Skeletal muscle tissue (tissue), 4 donors: ENCODE results near the gene TRPM3. TPM values are rescaled to one million over a fixed set of nuclear protein-coding genes. Genes with fewer than 3 reads are reported as not detected.
A peak's percentile ranks its signal among the peaks of the same experiment; 100 is the strongest.

Experiments
- H3K27ac ChIP-seq: one replicate; pipeline ENCODE4 v1.7.0; 2013; ENCODE audit warnings: mild to moderate bottlenecking, low read depth, low read length, inconsistent platforms
- H3K27me3 ChIP-seq, 3 donors: one replicate each; pipeline ENCODE4 v1.7.0; 2013; ENCODE audit warnings: low read length in 3 of 3; ENCODE audit not compliant: control insufficient read depth in 3 of 3, insufficient read depth in 3 of 3
- H3K36me3 ChIP-seq, 3 donors: one replicate each; pipeline ENCODE4 v1.7.0; 2013; ENCODE audit warnings: low read length in 3 of 3; ENCODE audit not compliant: control insufficient read depth in 3 of 3, insufficient read depth in 3 of 3
- H3K4me1 ChIP-seq, 3 donors: one replicate each; pipeline ENCODE4 v1.7.0; 2013; ENCODE audit warnings: low read length in 3 of 3, mild to moderate bottlenecking in 3 of 3; ENCODE audit not compliant: control insufficient read depth in 3 of 3, insufficient read depth in 3 of 3
- H3K4me3 ChIP-seq, 3 donors: one replicate each; pipeline ENCODE4 v1.7.0; 2013; ENCODE audit warnings: low read length in 3 of 3
- H3K9ac ChIP-seq, 3 donors: one replicate each; pipeline ENCODE4 v1.7.0; 2013; ENCODE audit warnings: low read length in 3 of 3, mild to moderate bottlenecking in 3 of 3, moderate library complexity in 2 of 3, low read depth in 1 of 3
- H3K9me3 ChIP-seq, 3 donors: one replicate each; pipeline ENCODE4 v1.7.0; 2013; ENCODE audit warnings: low read length in 3 of 3; ENCODE audit not compliant: control insufficient read depth in 3 of 3
- total RNA-seq: library from RNA; depleted of rRNA; stranded (reverse); fragments of >200 nt; gene quantifications from one replicate; pipeline ENCODE4 v1.2.3, GENCODE V29; 2014
- donor health status: Osteomylitis.

TRPM3 gene
- total RNA-seq, 1 donor from 2014 or later: 1.6 TPM

DNA sequence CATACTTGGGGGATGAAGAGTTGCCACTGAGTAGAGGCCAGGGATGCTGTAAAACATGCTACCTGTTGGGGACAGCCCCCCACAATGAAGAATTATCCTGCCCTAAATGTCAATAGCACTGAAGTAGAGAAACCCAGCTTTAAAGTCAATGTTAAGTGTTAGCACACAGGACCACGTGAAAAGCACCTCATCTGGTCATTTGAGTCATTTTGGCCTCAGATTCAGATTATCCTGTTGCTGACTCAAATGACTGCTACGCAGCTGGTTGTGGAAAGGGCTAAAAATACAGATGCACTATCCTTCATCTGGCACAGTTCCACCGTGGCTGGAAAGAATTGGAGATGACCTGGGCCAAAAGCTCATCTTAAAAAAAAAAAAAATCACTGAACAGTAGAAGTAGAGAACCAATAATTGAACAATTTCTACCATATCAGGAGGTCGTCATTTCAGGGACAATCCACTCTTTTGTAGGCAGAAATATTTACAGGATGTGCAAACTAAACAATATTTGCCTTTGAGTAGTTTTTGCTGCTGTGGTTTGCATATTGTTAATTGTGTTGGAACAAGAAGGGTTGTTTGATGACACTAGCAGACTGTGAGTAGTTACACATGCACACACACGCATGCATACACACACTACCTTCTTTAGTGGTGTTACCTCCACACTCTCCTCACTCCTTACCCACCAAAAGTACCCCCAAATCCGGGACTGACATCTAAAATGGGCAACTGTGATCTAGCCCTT, 511.7 kb downstream of the TRPM3 start:
- peak overlapping the region; percentile 74 for H3K27ac ChIP-seq
- peaks cover 31 to 49% (median 38%) of the 10 kb centered on the region in 3 donors for H3K4me1 ChIP-seq
- H3K9me3 ChIP-seq: no peaks in the 10 kb centered on the region
- H3K9ac ChIP-seq: no peak overlapping the region
- no peaks in the 10 kb centered on the region for H3K27me3 ChIP-seq
- H3K36me3 ChIP-seq: no peaks in the 10 kb centered on the region
- H3K4me3 ChIP-seq: no peak overlapping the region

DNA sequence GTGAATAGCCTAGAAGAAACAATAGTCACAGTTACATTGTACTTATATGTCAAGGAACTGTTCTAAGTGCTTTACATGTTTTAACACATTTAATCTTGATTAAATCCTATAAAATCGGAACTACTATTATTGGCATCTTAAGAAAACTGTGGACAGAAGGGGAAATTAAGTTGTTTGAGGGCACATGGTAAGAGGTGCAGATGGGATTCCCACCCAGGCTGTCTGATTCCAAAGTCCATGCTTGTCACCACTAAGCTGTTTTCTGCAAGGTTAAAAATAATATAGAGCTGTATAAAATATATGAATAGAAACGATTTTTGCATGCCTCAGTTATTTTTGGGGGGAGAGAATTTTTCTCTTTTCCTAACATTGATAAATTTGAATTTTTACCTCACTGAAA, 512.4 kb downstream of the TRPM3 start:
- peaks cover 27 to 42% (median 32%) of the 10 kb centered on the region in 3 donors for H3K4me1 ChIP-seq
- no peaks in the 10 kb centered on the region for H3K9me3 ChIP-seq
- no peak overlapping the region for H3K4me3 ChIP-seq
- H3K27me3 ChIP-seq: no peaks in the 10 kb centered on the region
- H3K36me3 ChIP-seq: no peaks in the 10 kb centered on the region
- H3K27ac ChIP-seq: peak overlapping the region; percentile 74
- H3K9ac ChIP-seq: no peak overlapping the region

DNA sequence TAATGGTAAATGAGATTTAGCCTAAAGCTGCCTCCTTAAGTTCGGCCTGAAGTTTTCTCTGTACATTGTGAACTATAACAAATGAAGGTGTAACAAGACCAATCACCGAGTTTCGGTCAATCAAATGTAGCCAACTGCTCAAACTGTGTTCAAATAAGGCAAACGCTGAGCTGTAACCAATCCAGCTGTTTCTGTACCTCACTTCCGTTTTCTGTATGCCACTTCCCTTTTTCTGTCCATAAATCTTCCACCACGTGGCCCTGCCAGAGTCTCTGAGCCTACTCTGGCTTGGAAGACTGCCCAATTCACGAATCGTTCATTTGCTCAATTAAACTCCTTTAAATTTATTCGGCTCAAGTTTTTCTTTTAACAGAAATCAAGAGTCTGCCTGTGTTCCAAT, 513.5 kb downstream of the TRPM3 start:
- Histone ChIP-seq H3K9me3 (no peaks in the 10 kb centered on the region), H3K4me1 (peaks cover 18 to 32% (median 21%) of the 10 kb centered on the region in 3 donors), H3K4me3 (no peak overlapping the region), H3K27me3 (no peaks in the 10 kb centered on the region), H3K36me3 (no peaks in the 10 kb centered on the region), H3K27ac (peak overlapping the region; percentile 31), H3K9ac (no peak overlapping the region)

DNA sequence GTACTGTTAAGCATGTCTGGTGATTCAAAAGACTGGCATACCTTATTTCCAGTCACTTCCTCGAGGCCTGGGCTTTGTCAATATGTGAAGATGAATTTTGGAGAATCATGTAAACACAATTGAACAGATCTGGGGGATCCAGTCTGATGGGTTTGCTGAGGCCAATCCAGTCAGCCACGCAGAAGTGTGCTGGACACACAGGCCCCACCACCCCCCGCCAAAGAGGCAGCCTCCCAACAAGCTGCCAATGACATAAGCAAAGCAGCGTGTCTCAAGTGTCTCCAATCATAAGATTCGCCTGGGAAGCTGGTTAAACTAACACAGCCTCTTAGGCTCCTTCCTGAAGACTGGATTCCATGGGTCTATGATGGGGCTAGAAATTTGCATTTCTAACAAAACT, 514.1 kb downstream of the TRPM3 start:
- no peaks in the 10 kb centered on the region for H3K36me3 ChIP-seq
- H3K4me1 ChIP-seq: peaks cover 16 to 33% (median 19%) of the 10 kb centered on the region in 3 donors
- H3K9me3 ChIP-seq: no peaks in the 10 kb centered on the region
- H3K27ac ChIP-seq: peak overlapping the region; percentile 31
- H3K4me3 ChIP-seq: no peak overlapping the region
- no peak overlapping the region for H3K9ac ChIP-seq
- no peaks in the 10 kb centered on the region for H3K27me3 ChIP-seq

DNA sequence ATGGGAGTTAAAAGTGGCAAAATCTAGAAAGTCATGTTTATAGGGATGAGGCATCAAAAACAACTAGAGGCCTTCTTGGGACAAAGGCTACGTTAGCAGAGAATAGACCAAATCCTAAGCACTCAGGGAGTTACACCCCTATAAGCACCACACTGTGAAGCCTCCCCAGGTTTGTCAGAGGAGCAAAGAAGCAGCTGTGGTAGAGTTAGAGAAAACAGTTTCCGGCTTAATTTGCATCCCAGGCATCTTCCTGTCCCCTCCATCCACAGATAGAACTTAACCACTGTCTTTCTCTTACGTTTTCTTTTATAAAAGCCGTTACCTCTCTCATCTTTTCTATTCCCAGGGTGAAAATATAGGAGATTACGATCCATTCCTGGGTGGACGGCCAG, 518.4 kb downstream of the TRPM3 start:
- no peak overlapping the region for H3K27ac ChIP-seq
- H3K9ac ChIP-seq: peak overlapping the region in 2 of 3 donors; percentile 7 to 40

DNA sequence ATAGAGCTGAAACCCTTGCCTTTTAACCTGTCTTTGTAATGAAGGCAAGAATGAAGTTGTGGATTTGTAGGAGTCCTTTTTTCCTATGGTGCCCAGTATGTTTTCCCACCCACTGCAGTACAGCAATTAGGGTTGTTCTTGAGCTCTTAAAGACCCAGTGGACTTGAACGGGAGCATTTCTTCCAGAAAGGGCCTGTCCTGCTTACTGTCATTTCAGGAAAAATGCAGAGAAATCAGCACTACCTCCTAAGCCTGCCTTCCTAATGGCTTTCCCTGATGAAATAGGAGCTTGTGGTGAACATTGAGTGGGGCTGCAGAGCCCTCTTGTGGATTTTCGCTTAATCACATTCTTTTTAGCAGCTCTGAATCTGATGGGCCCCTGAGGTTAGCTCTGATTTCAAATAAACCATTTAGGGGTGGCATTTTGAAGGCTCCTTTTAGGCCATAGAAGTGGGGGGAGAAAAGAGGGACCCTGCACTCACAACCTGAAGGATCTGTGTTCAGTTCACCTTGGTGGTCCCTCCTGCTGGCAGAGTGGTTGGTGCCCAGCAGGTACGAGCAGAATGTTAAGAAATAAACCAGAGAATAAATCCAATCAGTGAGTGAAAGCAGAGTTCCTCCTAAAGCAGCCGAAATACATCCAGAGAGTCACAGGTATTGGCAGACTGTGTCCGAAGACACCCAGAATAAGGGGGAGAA, 519.0 kb downstream of the TRPM3 start:
- Histone ChIP-seq H3K36me3 (no peaks in the 10 kb centered on the region), H3K27ac (peak overlapping the region; percentile 80), H3K9ac (peak overlapping the region; percentile 62 to 85 (median 79)), H3K9me3 (no peaks in the 10 kb centered on the region), H3K27me3 (no peaks in the 10 kb centered on the region), H3K4me3 (peak overlapping the region in 2 of 3 donors; percentile 19 to 65), H3K4me1 (peaks cover 20 to 33% (median 24%) of the 10 kb centered on the region in 3 donors)

More for the DNA sequence above, 518.4 kb downstream of the TRPM3 start:
- Histone ChIP-seq H3K4me1 (peaks cover 24 to 38% (median 27%) of the 10 kb centered on the region in 3 donors), H3K4me3 (no peak overlapping the region), H3K9me3 (no peaks in the 10 kb centered on the region), H3K27me3 (no peaks in the 10 kb centered on the region), H3K36me3 (no peaks in the 10 kb centered on the region)

DNA sequence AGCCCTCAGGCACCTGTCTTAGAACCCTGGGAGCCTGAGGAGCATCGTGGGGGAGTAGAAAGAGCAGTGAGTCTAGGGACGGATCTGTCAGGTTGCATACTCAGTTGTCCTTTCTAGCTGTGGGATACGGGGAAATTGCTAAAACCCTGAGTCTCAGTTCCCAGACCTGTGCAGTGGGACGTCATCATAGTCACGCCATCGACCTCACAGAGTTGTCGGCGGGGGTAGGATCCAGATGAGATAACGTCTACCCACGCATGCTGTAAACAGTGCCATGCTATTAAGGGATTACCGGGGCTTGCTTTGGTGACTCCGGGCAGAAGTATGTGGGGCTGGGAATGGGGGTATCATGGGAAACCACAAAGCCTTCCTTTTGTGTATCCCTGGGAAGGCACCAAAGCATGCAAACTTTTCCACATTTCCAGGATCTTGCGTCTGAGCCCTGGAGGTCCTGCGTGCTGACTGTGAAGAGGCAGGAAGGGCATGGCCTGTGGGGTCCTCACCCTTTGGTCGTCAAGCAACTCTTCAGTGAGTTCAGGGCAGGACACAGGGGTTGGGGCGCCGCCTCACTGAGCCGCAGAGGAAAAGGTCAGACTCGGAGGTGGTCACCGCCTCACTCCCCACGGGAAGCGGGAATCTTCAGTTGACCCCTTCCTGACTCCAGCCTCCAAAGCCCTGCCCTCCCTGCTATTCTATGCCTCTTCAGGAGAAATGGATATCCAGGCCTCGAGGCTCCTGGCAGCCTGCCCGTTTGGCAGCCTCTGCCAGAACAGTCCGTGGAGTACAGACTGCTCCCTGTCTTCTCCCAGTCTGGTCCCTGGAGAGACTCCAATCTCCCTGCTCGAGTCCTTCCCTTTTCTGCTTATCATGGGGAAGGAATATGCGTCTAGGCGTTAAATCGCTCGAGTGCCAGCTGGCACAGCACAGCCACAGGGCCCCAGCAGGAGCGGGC, 520.1 kb downstream of the TRPM3 start:
- H3K4me3 ChIP-seq: peak overlapping the region; percentile 60 to 65 (median 61)

DNA sequence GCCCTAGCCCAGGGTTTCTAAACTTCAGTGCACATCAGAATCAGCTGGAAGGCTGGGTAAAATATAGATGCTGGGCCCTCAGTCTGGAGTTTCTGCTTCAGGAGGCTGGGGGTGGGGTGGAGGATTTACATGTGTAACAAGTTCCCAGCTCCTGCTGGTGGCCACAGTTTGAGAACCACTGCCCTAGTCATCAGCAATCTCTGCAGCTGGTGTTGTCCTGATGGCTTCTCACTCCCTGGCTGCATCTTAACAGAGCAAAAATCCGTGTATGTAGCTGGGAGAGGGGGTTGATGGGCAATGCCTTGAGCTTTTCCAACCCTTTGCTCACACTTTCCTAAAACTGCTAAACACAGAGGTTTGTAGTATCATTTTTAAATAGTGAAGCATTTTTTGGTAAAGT, 520.9 kb downstream of the TRPM3 start:
- peak overlapping the region in 1 of 3 donors; percentile 60 for H3K4me3 ChIP-seq
- peak overlapping the region in 2 of 3 donors; percentile 69 to 79 for H3K9ac ChIP-seq
- H3K9me3 ChIP-seq: no peaks in the 10 kb centered on the region
- no peaks in the 10 kb centered on the region for H3K27me3 ChIP-seq
- H3K27ac ChIP-seq: peak overlapping the region; percentile 80
- peaks cover 20 to 25% (median 24%) of the 10 kb centered on the region in 3 donors for H3K4me1 ChIP-seq
- no peaks in the 10 kb centered on the region for H3K36me3 ChIP-seq

More for the DNA sequence above, 520.1 kb downstream of the TRPM3 start:
- Histone ChIP-seq H3K4me1 (peaks cover 20 to 25% (median 24%) of the 10 kb centered on the region in 3 donors), H3K9ac (peak overlapping the region; percentile 62 to 85 (median 79)), H3K27me3 (no peaks in the 10 kb centered on the region), H3K36me3 (no peaks in the 10 kb centered on the region), H3K27ac (peak overlapping the region; percentile 80), H3K9me3 (no peaks in the 10 kb centered on the region)

DNA sequence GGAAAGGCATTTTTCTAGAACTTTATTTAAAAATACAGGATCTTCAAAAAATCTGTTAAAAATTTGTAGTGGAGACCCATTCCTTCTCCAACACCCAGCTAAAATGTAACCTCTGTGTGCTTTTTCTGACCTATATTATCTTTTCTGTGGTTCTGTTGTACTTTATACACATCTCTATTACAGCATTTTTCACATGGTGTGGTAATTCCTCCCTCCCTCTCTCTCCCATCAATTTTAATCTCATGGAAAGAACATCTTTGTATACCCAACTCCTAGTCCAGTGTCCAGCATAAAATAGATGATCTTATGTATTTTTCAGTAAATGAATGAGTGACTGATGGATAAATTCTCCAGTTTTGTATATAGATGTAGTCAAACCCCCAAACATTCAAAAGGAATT, 523.5 kb downstream of the TRPM3 start:
- H3K27ac ChIP-seq: no peak overlapping the region
- no peaks in the 10 kb centered on the region for H3K9me3 ChIP-seq
- peaks cover 20 to 30% (median 27%) of the 10 kb centered on the region in 3 donors for H3K4me1 ChIP-seq
- H3K36me3 ChIP-seq: no peaks in the 10 kb centered on the region
- H3K4me3 ChIP-seq: no peak overlapping the region
- no peaks in the 10 kb centered on the region for H3K27me3 ChIP-seq
- H3K9ac ChIP-seq: no peak overlapping the region
